ENCODE measurements around the gene ANKH.

DNA sequence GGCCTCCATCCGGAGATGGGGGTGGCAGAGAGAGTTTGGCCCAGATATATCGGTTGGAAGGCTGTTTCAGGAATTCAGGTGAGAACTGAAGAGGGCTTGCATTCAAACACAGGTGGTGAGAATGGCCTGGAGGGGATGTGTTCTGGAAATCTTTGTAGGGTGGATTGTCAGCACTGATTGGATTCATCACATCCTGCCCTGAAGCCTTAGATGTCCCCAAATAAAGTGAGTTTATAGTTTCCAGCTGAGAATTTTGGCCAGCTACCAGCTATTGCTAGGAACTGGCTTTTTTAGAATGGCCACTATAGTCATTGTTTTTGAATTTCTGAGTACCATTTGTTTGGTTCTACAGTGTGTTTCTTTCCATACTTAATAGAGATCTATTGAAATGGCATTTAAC lies 46.1 kb upstream of the ANKH start:
- TF ChIP-seq POLR2A (IDR thresholded peaks at IDR 0.05; ENCODE audit: low read depth, low read length) (no peak), SP1 (IDR thresholded peaks at IDR 0.05; ENCODE audit: low read depth, low read length) (no peak), NRF1 (conservative IDR thresholded peaks at IDR 0.05; ENCODE audit: low read depth, low read length) (no peak), NR2C2 (IDR thresholded peaks at IDR 0.05; ENCODE audit: borderline replicate concordance, control insufficient read depth, insufficient read length, low read depth) (no peak), RUNX3 (IDR thresholded peaks at IDR 0.05; ENCODE audit: low read length) (no peak), POLR2AphosphoS5 (IDR thresholded peaks at IDR 0.05; ENCODE audit: low read length) (no peak), YY1 (IDR thresholded peaks at IDR 0.05; ENCODE audit: low read depth, low read length) (no peak), BRCA1 (IDR thresholded peaks at IDR 0.05; ENCODE audit: low read depth, low read length) (no peak)
- TF ChIP-seq, protein P1, sequence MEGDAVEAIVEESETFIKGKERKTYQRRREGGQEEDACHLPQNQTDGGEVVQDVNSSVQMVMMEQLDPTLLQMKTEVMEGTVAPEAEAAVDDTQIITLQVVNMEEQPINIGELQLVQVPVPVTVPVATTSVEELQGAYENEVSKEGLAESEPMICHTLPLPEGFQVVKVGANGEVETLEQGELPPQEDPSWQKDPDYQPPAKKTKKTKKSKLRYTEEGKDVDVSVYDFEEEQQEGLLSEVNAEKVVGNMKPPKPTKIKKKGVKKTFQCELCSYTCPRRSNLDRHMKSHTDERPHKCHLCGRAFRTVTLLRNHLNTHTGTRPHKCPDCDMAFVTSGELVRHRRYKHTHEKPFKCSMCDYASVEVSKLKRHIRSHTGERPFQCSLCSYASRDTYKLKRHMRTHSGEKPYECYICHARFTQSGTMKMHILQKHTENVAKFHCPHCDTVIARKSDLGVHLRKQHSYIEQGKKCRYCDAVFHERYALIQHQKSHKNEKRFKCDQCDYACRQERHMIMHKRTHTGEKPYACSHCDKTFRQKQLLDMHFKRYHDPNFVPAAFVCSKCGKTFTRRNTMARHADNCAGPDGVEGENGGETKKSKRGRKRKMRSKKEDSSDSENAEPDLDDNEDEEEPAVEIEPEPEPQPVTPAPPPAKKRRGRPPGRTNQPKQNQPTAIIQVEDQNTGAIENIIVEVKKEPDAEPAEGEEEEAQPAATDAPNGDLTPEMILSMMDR (IDR thresholded peaks at IDR 0.05 in 2 of 3, conservative IDR thresholded peaks at IDR 0.05 in 1 of 3; ENCODE audit: control insufficient read depth in 2 of 3, extremely low read depth in 1 of 3, insufficient read depth in 1 of 3, low read depth in 3 of 3, low read length in 3 of 3) = no peak
- TF ChIP-seq, protein P2, sequence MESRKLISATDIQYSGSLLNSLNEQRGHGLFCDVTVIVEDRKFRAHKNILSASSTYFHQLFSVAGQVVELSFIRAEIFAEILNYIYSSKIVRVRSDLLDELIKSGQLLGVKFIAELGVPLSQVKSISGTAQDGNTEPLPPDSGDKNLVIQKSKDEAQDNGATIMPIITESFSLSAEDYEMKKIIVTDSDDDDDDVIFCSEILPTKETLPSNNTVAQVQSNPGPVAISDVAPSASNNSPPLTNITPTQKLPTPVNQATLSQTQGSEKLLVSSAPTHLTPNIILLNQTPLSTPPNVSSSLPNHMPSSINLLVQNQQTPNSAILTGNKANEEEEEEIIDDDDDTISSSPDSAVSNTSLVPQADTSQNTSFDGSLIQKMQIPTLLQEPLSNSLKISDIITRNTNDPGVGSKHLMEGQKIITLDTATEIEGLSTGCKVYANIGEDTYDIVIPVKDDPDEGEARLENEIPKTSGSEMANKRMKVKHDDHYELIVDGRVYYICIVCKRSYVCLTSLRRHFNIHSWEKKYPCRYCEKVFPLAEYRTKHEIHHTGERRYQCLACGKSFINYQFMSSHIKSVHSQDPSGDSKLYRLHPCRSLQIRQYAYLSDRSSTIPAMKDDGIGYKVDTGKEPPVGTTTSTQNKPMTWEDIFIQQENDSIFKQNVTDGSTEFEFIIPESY (IDR thresholded peaks at IDR 0.05) = no peak
- TF ChIP-seq, protein P3, sequence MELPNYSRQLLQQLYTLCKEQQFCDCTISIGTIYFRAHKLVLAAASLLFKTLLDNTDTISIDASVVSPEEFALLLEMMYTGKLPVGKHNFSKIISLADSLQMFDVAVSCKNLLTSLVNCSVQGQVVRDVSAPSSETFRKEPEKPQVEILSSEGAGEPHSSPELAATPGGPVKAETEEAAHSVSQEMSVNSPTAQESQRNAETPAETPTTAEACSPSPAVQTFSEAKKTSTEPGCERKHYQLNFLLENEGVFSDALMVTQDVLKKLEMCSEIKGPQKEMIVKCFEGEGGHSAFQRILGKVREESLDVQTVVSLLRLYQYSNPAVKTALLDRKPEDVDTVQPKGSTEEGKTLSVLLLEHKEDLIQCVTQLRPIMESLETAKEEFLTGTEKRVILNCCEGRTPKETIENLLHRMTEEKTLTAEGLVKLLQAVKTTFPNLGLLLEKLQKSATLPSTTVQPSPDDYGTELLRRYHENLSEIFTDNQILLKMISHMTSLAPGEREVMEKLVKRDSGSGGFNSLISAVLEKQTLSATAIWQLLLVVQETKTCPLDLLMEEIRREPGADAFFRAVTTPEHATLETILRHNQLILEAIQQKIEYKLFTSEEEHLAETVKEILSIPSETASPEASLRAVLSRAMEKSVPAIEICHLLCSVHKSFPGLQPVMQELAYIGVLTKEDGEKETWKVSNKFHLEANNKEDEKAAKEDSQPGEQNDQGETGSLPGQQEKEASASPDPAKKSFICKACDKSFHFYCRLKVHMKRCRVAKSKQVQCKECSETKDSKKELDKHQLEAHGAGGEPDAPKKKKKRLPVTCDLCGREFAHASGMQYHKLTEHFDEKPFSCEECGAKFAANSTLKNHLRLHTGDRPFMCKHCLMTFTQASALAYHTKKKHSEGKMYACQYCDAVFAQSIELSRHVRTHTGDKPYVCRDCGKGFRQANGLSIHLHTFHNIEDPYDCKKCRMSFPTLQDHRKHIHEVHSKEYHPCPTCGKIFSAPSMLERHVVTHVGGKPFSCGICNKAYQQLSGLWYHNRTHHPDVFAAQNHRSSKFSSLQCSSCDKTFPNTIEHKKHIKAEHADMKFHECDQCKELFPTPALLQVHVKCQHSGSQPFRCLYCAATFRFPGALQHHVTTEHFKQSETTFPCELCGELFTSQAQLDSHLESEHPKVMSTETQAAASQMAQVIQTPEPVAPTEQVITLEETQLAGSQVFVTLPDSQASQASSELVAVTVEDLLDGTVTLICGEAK (IDR thresholded peaks at IDR 0.05; ENCODE audit: borderline replicate concordance) = no peak

Measured in GM12878 (cell line).